Fibroblast of villous mesenchyme (primary cell): ENCODE measurements around the gene SPTB. TPM values are rescaled to one million over a fixed set of nuclear protein-coding genes. Genes with fewer than 3 reads are reported as not detected.

ENCODE experiments used
- DNase-seq: peaks from one replicate; pipeline ENCODE4 v3.0.0-alpha.2; 2010; ENCODE audit warnings: low read depth
- H3K4me3 ChIP-seq: 2 replicates; pipeline ENCODE4 v1.5.1; 2011; ENCODE audit warnings: low read depth, mild to moderate bottlenecking, low read length
- total RNA-seq: library from RNA; depleted of rRNA; stranded (reverse); fragments of >200 nt; gene quantifications from 2 replicates; pipeline ENCODE4 v1.2.3, GENCODE V29; 2012
- TF ChIP-seq, protein P1 (sequence below): IDR thresholded peaks from 2 replicates; pipeline ENCODE4 v1.5.1; 2012; ENCODE audit warnings: low read depth, mild to moderate bottlenecking, low read length; ENCODE audit not compliant: insufficient read depth

Gene SPTB
- total RNA-seq, 1 donor, result under 0.01 TPM

DNA sequence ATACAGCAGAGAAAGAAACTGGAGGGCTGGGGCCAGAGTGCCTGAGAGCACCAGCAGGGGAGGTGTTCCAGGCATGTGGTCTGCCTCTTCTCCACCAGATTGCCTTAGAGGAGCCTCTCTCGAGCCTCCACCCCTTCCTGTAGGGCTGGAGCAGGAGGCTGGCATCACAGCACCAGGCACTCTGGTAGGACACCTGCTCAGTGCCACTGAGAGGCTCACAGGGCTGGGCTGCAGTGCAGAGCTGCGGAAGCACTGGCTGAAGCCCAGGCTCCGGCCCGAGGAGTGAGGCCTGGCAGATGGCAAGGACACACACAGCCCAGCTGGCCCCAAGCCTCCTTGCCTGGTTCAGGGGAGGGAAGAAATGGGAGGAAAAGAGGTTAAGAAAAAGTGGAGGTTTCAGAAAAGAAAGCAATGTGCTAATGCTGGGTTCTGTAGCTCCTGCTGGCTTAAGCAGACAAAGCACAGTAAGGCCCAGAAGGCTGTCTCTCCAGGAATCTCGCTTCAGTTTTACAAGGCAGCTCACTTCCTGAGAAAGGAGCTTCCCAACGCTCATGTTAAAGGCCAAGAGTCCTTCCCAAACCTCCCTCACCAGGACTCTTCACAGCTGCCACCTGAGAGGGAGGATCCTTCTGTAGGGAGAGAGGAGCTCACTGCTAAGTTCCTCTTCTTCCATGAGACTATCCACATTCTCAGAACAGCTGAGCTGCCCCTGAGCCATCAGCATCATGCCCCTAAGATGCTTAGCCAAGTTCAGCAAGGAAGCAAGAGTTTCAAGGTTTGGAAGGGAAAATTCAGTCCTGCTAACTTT is 23.8 kb downstream of the SPTB start:
- H3K4me3 ChIP-seq, result no peak overlapping the region
- DNase-seq, result no peak
- TF ChIP-seq, protein P1, sequence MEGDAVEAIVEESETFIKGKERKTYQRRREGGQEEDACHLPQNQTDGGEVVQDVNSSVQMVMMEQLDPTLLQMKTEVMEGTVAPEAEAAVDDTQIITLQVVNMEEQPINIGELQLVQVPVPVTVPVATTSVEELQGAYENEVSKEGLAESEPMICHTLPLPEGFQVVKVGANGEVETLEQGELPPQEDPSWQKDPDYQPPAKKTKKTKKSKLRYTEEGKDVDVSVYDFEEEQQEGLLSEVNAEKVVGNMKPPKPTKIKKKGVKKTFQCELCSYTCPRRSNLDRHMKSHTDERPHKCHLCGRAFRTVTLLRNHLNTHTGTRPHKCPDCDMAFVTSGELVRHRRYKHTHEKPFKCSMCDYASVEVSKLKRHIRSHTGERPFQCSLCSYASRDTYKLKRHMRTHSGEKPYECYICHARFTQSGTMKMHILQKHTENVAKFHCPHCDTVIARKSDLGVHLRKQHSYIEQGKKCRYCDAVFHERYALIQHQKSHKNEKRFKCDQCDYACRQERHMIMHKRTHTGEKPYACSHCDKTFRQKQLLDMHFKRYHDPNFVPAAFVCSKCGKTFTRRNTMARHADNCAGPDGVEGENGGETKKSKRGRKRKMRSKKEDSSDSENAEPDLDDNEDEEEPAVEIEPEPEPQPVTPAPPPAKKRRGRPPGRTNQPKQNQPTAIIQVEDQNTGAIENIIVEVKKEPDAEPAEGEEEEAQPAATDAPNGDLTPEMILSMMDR, result no peak

DNA sequence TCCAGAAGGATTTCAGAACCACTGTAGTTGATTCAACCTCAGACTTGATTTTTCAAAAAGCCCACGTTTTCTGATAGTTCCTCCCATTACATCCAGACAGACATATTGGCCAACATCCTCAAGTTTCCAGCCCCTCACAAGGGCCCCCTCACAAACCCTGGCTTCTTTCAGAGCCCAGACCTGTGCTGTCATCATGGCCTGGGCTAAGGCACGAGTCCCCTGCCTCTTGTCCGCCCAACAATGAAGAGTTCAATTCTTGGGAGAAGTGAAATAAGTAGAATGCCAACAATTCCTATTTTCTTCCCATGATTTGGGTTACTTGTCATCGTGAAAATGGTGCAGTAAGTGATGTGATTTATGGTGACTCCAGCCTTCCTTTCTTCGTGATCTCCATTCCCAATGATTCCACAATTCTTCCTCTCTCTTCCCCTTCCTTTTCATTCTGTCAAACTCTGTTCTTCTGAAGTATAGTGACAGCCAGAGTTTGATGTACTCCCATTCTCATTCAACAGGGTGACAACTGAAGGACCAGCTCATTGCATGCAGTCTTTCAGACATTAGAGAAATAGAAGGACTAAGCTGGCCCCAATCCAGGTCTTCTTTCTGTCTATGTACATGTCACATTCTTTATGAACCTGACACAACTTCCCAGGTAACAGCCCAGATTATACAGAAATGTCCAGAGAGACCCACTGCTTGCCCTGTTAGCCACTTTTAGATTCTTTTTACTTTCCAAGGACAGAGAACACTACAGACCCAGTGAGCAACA is 29.2 kb downstream of the SPTB start:
- DNase-seq, result no peak
- TF ChIP-seq, protein P1, result no peak
- no peak overlapping the region for H3K4me3 ChIP-seq

DNA sequence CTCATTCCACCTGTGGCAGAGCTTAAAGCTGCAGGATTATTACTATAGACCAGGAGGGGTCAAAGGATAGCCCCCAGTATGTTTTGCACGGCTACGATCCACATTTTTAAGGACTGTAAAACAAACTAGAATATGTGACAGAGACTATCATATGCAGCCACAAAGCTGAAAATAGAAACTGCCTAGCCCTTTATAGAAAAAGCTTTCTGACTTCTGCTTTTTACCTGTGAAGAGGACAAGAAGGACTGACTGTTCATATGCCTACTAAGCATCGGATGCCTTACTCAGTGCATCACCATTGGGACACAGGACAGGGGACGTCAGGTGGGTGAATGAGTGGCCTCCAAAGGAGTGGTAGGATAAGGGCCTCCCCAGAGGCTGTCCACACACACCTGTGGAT is 29.8 kb downstream of the SPTB start:
- TF ChIP-seq, protein P1, result no peak

DNA sequence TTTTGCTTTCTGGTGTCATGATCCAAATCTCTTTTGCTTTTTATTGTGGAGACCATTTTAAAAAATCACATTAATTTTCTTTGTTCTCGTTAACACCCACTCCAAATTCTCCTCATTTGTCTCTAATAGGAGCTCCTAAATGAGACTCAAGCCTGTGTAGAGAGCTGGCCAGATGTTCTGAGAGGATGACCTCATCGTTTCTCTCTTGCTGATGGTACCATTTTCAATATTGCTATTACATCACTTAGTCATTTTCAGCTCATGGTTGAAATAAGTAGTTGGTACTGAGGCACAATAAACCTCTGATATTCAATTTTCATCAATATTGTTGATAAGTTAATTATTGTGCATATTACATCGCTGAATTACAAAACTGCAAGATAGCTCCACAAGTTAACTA is 31.5 kb downstream of the SPTB start:
- DNase-seq, result no peak
- no peak overlapping the region for H3K4me3 ChIP-seq
- TF ChIP-seq, protein P1, result no peak

More for the DNA sequence above, 29.8 kb downstream of the SPTB start:
- no peak for DNase-seq
- H3K4me3 ChIP-seq, result no peak overlapping the region

DNA sequence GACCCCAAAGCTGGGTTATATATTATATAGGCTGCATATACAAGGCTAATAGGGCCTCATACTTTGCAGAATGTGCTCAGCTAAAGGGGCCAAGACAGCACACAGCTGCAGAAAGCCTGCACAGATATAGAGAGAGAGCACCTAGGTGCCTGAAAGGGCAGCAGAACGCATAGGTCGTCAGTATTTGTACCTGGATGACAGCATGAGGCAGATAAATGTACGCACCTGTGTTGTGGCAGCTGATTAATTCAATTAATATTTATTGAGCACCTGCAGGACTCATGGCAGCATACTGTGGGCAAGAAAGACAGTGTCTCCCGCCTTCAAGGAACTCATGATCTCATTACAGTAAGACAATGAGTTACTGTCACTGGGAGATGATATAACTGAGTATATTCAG is 33.4 kb downstream of the SPTB start:
- no peak overlapping the region for H3K4me3 ChIP-seq
- TF ChIP-seq, protein P1, result no peak
- no peak for DNase-seq

DNA sequence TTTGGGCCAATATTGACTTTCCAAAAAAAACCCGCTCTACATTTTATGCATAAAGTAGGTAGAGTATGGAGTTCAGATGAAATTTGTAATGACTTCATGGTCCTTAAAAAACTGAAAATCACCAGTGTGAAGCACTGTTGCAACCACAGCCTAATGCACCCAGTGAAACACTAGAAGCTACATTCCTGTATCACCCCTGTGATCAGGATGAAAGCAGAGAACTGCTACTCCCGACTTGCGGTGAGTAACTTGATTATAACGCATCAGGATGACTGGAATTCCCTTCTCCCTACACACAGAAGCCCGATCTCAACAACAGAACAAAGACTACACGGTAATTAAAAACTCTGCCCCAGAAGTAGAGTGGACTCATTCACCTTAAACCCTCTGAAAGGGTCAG is 33.8 kb downstream of the SPTB start:
- no peak overlapping the region for H3K4me3 ChIP-seq
- TF ChIP-seq, protein P1, result no peak
- peak; percentile 14 for DNase-seq
